ENCODE data around the gene LDLRAD4.

Gene LDLRAD4

DNA sequence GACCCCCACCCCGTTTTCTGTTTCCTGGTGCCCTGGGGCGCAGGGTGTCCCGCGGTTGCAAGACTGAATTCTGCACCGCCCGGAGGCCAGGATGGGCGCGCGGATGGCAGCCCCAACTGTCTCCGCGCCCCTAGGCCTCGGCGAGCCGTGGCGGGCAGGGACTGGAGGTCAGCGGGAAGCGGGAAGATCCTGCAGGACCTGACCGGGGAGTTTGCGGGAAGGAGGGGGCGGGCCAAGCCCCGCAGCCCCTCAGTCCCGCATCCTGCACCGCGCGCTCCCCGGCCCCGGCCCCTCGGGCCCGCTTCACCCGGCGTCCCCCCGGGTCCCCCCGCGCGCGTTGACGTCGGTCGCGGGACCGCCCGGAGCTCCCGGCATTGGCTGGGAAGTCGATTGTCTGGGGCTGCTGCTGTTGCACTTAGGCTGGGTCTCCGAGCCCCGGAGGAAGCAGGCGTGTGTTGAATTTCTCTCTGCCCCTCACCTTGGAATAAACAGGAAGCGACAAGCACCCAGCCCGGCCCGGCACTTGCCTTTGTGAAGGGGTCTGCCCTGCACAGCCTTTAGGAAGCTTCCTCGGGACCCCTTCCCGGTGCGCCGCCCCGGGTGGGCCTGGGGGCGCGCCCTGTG, at the start of gene LDLRAD4:
LDLRAD4 (plus strand) TSS at position 393 of the 624 bp plus-strand sequence.
- DNase-seq, result peak; percentile 80

DNA sequence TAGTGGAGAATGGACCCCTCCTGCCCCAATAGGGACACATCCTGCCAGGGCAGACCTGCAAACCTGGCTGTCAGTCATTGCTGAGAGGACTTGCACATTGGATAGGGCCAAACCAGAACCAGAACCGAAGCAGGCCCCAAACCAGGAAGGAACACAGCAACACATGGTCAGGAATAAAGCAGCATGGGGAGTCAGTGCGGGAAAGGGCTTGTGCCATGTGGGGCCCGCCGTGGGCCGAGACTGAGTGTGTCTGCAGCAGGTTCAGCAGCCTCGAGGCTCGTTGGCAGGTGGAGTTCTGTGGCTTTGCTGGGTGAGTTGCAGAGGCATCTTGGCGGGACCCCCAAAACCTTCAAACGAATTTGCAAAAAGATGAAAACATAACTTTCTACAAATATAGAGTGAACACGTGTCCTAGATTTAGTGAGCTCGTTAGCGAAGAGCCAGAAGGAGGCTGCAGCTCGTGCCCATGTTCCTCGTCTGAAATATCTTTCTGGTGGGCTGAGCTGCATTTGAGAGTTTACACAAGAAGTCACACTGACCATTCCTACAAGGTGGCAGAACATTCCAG, 44.9 kb upstream of the LDLRAD4 start:
- no peak for DNase-seq

DNA sequence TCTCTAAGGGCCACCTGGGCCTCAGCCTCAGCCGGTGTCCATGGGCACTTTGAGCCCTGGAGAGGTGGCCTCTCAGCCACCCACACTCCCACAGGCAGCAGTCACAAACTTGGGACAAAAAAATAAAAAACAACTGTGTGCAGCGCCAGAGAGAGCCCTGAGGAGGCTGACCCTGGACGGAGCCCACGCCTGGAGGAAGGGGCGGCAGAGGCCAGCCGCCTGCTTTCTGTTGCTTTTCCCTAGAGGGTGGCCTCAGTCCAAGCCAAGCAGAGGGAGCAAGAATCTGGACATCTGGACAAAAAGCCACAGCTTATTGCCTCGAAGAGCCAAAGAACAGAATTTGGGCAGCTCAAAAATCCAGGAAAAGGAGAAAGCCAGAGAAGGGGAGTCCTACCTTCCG, 43.3 kb upstream of the LDLRAD4 start:
- no peak for DNase-seq

DNA sequence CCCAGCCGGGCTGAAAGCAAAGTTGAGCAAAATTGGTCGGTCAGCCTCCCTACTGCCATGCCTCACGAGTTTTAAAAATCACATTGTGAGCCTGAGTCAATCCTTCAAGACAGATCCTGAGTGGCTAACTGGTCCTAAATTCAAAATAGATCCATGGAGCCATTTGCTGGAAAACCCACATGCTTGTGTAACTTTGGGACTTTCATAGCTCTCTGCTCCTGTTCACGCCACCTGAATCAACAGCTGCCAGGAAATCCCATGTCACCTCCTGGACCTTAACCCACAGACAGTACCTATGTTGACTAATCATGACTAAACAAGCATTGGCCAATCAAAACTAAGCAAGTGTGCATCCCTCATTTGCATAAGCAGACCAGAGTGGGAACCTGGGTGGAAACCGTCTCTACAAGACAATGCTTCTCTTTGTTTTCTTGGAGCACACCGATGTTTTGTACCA, 42.8 kb upstream of the LDLRAD4 start:
- DNase-seq, result no peak

DNA sequence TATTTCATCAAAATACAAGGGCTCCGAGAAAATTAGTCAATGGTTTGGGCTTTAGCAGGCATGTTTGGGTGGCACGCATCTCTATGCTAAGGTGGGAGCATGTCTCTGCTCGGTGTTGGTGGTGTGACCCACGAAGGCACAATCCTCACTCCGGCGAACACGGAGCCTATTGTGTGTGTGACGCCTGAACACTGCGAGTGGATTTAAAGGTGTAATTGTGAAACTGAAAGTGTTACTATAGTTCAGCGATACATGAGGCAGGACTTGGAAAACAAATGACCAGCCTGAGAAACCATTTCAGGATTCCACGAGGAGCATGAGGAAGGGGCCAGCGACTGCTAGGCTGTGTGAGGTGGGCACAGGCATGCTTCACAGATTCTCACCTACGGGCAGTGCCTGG, 41.7 kb upstream of the LDLRAD4 start:
- DNase-seq, result no peak

DNA sequence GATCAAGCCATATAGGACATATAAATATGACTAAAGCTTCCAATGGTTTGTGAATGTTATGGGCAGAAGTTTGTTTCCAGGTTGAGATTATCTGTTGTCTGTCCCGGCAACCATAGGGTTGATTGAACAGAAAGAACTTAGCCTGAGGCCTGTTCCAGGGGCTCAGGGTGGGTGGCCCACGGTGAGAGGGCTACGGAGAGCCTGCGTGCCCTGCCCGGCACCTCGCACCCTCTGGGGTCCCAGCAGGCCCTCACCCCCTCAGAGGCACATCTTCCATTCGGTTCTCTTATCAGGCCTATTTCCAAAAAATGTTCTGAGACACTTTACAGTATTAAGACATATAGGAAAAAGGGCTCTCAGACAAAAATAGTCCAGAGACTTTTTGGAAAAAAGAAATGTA, 40.4 kb upstream of the LDLRAD4 start:
- no peak for DNase-seq

DNA sequence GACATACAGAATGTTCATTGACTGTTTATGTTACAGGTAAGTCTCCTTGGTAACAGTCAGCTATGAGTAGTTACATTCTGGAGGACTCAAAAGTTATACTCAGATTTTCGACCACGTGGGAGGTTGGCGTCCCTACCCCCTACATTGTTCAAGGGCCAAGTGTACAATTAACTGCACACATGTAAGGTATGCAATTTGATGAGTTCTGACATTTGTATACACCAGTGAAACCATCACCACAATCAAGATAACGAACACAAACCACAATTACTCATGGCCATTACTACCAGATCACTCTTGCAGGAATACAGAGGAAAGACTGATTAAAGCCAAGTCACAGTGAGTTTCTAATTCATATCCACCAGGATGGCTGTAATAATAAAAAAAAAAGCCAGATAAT, 39.6 kb upstream of the LDLRAD4 start:
- DNase-seq, result peak; percentile 52

DNA sequence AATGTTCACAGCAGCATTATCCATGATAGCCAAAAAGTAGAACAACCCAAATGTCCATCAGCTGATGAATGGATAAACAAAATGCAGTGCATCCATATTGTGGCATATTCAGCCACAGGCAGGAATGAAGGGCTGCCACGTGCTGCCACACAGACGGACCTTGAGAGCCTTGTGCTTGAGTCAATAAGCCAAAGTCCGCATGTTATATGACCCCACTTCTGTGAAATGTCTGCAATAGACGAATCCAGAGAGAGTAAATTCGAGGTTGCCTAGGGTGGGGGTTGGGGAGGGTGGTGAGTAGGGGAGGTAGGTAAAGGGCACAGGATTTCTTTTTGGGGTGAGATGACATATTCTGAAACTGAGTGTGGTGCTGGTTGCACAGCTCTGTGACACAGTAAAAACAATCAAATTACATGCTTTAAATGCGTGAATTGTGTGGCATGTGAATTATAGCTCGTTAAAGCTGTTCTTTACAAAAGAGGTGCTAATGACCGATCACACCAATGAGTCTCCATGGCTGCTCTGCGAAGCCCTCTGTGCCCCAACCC, 38.9 kb upstream of the LDLRAD4 start:
- no peak for DNase-seq

DNA sequence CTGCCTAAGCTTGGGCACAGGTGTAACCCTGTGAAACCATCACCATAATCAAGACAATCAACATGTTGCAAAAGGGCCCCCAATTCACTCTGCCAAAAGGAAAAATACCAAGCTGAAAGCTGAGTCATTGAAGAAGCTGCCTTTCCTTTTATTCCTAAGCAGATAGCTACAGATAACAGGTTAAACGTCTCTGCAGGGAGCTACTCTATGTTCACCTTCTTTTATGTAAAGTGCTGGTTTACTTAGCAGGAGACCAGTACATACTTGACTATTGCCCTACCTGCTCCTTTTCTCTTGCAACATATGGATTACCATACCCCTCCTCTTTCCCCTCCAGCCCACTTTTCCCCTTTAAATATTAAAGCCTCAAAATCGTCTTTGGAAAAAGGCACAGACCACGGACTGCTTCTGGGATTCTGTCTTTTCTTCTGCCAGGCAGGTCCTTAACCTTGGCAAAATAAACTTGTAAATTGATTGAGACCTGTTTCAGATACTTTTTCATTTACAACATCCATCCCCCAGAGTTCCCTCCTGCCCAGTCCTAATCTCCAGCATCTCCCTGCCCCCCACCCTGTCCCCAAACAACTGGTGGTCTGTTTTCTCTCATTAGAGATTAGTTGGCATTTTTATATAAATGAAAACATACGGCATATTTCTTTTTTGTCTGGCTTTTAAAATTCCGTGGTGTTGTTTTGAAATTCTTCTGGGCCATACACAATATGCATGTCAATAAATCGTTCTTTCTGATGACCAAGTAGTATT, 37.8 kb upstream of the LDLRAD4 start:
- DNase-seq, result no peak

DNA sequence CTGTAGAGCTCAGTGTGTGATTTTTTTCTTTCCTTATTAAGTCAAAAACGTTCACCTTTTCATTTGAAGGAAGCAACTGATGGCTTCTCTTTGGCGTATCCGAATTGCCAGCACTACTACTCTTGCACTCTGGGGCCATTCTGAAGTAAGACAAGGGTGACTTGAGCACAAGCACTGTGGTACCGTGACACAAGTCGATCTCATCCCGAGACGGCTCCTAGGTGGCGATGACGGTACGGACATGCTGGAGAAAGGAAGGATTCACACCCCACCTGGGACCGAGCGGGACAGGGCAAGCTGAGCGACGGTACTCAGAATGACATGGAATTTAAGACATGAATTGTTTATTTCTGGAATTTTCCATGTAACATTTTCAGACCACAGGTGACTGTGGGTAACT, 36.8 kb upstream of the LDLRAD4 start:
- DNase-seq, result no peak

DNA sequence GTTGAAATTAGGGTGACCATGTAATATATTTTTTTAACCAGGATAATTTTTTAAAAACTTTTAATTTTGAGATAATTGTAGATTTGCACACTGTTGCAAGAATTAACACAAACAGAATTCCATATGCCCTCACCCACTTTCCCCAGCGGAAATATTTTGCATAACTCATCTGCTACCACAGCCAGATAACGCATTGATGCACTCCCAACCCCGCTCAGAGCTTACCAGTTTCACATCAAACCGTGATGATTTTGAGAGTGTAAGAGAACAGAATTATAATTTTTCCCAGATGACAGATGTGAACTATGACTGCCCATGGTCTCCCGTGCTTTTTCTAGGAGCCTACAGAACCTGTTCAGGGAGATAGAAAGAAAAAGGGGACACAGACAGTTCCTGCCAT, 35.2 kb upstream of the LDLRAD4 start:
- DNase-seq, result no peak

DNA sequence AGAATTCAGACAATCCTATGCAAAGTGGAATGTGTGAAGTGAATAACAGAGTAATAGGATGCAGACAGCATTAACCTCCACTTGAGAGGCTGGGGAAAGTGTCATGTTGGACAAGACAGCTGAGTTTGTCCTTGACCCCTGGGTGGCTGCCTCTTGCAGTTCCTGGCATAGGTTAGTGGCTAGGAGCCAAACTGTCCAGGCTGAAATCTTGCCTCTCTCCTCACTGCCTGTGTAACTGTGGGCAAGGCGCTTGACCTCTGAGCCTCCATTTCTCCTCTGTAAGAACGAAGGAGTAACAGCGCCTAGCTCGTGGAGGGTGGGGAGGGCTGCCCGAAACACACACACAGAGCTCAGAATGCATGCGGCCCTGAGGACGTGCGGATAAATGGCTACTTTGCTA, 34.8 kb upstream of the LDLRAD4 start:
- no peak for DNase-seq

DNA sequence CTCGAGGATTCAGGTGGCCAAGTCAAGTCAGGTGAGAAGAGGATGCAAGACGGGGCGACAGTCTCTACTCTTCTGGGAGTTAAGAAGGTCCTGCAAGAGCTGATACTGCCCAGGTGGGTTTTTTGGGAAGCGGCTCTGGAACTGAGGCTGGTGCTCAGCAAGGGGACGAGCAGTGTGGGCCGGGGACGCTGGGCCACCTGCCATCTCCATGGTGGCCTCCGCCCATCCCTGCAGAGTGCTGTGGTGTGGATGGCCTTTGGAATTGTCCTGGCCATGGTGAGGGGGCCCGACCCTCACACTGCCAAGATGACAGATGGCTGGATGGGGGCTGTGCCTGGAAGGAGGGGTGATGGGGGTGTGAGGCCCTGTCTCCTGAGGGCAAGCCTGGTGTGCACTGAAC, 34.2 kb upstream of the LDLRAD4 start:
- DNase-seq, result no peak

DNA sequence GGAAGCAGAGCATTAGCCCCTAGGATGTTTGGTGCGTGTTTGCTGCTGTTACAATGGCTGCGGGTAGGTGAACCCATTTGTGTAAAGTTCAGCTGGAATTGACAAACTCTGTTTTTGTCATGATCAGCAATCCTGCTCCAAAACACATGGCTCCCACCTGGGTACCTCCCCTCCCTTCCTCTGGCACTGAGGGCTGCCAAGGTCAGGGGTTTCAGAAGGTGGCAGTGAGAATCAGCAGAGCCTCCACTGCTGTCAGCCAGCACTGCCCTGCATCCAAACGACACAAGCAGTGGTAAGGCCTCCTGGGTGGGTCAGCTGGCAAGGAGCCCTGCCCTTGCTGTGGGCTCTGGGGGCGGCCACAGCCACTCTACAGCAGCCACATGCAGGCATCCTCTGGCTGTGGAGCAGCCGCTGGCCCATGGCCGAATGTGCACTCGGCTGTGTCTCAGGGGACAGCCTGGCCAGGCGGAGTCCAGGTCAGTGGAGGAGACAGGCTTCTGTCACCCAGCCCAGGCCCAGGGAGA, 32.8 kb upstream of the LDLRAD4 start:
- DNase-seq, result no peak

DNA sequence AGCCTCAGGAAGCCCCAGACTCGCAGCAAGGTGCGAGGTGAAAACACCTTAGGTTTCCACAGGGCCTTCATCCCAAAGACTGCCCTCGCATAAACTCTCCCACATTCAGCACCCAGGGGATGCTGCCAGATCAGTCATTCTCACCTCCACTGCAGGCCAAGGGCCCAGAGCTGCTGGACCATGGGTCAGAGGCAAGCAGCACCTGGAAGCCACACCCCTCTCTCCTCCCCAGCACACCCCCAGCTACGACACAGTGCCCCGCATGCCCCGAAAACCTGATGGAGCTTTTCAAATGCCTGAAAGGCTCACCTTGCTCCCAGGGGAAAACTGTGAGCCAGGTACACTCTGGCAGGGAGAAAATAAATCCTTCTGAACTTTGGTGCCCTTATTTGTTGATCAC, 31.9 kb upstream of the LDLRAD4 start:
- DNase-seq, result no peak

DNA sequence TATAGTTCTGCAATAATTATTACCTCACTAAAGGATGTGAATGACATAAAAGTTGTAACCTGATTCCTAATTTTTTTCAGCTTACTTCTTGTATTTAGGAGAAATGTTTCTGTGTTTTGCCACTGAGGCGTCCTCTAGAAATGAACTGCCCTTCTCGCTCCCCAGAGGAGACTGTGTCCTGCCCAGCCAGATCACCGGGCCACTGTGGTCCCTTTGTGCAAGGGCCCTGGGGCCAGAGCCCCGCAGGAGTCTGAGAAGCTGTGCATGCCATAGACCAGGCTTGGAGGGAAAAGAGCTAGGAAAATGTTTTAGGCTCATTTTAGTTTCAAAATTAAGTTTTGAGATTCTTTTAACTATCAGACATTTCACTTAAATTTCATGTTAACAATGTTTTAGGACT, 31.1 kb upstream of the LDLRAD4 start:
- no peak for DNase-seq

DNA sequence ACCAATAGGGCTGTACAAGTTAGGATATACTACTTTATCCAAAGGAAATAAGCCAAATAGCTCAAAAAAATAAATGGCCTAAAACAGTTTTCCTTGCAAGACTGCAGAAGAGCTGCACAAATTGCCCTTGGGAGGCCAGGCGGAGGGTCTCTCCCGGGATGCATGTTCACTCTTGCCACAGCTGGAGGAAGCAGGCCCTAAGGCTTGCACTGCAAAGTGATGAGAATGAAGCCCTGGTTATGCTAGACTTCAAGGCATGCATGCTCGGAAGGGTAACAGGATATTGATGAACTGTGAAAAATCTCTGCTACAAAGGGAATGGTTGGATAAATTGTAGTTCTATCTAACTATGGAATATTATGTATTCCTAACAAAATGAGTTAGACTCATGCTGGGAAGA, 27.5 kb upstream of the LDLRAD4 start:
- no peak for DNase-seq

DNA sequence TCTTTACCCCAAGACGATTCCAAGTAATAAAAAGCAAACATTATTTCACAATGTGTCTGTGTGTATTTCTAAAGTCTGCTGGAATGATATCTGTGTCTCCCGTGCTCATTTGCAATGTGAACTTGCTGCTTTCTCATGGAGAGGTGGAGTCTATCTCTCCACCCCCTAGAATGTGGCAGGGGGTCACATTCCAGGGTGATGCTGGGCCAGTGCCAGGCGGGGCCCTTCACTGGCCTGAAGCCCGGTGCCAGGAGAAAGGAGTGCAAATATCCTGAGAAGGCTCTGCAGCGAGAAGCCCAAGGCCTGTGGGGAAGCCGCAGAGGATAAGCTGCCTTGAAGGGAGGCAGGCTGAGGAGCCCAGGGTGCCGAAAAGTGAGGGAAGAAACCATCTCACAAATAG, 26.8 kb upstream of the LDLRAD4 start:
- DNase-seq, result no peak

DNA sequence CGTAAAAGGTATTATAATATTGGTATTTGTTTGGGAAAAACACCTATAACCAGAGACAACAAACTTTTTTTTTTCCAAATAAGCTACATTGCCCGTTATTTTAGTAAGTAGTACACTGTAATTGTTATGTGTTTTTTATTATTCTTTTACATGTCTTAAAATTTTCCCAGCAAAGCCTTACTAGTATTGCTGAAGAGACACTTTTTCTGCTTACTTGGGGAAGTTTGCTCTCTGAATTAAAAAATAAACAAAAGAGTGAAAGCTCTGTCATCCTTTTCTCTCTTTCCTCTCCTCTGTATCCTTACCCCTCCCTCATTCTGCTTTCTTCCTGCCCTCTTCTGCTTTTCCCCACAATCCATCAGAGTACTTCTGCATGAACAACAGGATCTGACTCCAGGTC, 25.6 kb upstream of the LDLRAD4 start:
- no peak for DNase-seq

DNA sequence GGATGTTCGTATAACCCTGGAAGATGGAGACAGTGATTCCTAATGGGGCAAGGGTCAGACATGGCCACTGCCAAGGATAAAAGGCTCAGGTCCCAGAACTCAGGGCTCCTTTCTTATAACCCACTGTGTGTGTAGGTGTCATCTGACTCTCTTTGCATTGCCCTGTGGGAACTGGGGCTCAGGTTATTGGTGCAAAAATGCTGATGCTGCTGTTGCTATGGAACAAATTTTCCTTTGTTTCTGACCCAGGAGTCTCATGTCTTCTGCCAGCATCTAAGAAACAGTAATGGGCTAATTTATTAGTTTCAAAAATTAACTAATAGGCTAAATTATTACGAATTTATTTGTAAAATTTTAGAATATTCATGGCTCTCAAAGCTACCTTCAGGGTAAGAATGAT, 24.3 kb upstream of the LDLRAD4 start:
- DNase-seq, result no peak

DNA sequence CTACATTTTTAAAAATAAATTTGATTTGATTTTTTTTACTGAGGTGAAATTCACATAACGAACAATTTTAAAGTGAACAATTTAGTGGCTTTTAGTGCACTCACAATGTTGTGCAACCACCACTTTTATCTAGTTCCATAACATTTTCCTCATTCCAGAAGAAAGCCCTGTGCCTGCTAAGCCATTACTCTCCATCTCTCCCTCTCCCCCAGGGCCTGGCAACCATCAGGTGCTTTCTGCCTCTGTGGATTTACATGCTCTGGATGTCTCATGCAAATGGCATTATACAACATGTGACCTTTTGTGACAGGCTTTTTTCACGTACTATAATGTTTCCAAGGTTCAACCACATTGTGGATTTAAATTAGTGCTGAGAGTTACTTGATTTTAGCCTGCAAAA, 19.9 kb upstream of the LDLRAD4 start:
- no peak for DNase-seq

DNA sequence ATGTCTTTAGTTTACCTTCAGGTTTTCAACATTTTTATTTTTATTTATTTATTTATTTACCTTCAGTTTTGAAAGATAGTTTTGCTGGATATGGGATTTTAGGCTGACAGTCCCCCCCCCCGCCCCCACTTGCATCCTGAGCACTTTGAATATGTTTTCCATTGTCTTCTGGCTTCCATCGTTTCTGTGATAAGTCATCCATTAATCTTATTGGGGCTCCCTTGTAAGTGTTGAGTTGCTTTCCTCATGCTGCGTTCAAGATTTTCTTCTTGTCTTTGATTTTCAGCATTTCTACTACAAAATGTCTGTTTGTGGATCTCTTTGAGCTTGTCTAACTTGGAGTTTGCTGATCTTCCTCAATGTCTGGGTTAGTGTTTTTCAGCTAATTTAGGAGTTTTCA, 19.4 kb upstream of the LDLRAD4 start:
- DNase-seq, result no peak

DNA sequence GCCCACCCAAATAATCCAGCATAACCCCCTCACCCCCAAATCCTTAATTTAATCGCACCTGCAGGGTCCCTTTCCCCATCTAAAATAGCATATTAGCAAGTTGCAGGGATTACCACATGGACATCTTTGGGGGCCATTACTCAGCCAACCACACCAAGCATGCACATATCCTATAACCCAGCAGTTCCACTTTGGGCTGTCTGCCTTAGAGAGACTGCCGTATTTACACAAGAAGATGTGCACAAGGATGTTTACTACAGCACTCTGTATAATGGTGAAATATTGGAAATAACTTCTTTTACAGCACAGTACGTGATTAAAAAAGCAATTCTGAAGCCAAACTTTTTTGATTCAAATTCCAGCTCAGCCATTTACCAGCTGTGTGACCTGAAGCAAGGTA, 17.3 kb upstream of the LDLRAD4 start:
- no peak for DNase-seq

DNA sequence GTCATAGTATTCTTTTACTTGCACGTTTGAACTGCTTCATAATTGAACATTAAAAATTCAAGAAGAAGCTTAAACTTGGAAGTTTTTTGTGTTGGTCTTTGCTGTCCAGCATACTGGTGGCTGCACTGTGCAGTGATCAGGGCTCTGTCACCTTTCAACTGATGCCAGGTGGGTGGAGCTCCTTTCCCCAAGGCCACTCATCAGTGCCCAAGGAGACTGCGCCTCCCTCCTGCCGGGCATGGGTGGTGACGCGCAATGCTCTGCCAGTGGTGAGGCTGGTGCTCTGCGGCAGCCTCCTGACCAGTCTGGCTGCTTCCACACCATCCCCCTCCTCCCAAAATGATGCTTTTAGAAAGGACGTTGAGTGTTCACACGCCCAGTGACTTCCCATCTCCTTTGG, 16.0 kb upstream of the LDLRAD4 start:
- no peak for DNase-seq

All from hematopoietic multipotent progenitor cell treated with erythropoietin and hydrocortisone succinate and interleukin-3 and kit ligand, for 4 days (in vitro differentiated cells).